ENCODE data around the gene UBASH3A.

- no peak for TF ChIP-seq EZH2 (IDR thresholded peaks at IDR 0.05; ENCODE audit: borderline replicate concordance, low read length)
- no peak for TF ChIP-seq CTCF (IDR thresholded peaks at IDR 0.05; ENCODE audit: low read length)
Measured at GRCh38 chr21:42427809-42428419, 24.2 kb downstream of the UBASH3A start.
